OCI-LY1 (cell line): ENCODE data around the gene ACCSL.

Experiments used
- EZH2 ChIP-seq: fragments of 200-600 bp; sonication (generic), shearing (Covaris generic); IDR thresholded peaks from 2 replicates; pipeline ENCODE4 v1.8.0; 2017; ENCODE audit warnings: borderline replicate concordance, mixed run types, mild to moderate bottlenecking, antibody characterized with exemption, low read length, moderate library complexity, mixed read lengths
- TF ChIP-seq, protein P1 (sequence below): fragments of 200-600 bp; sonication (generic), shearing (Covaris generic); IDR thresholded peaks from 2 replicates; pipeline ENCODE4 v1.5.1; 2017; ENCODE audit warnings: mild to moderate bottlenecking, antibody characterized with exemption, low read length, moderate library complexity, mixed read lengths

DNA sequence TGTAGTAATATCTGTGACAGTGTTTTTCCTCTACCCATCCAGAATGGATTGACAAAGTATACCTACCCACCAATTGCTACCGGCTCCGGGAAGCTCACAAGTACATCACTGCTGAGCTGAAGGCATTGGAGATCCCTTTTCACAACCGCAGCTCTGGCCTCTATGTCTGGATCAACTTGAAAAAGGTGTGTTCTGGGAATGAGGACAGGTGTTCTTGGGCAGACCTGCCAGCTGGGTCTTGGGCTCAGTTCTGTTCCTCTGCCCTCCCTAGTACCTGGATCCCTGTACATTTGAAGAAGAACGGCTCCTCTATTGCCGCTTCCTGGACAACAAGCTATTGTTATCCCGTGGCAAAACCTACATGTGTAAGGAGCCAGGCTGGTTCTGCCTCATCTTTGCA is 10.5 kb downstream of the ACCSL start:
- TF ChIP-seq, protein P1, sequence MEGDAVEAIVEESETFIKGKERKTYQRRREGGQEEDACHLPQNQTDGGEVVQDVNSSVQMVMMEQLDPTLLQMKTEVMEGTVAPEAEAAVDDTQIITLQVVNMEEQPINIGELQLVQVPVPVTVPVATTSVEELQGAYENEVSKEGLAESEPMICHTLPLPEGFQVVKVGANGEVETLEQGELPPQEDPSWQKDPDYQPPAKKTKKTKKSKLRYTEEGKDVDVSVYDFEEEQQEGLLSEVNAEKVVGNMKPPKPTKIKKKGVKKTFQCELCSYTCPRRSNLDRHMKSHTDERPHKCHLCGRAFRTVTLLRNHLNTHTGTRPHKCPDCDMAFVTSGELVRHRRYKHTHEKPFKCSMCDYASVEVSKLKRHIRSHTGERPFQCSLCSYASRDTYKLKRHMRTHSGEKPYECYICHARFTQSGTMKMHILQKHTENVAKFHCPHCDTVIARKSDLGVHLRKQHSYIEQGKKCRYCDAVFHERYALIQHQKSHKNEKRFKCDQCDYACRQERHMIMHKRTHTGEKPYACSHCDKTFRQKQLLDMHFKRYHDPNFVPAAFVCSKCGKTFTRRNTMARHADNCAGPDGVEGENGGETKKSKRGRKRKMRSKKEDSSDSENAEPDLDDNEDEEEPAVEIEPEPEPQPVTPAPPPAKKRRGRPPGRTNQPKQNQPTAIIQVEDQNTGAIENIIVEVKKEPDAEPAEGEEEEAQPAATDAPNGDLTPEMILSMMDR: no peak
- no peak for TF ChIP-seq EZH2
